Embryonic facial prominence (tissue), 1 donor: ENCODE data around the gene PCDH9.

Experiments used
- DNase-seq: peaks from one replicate; pipeline ENCODE4 v3.0.0-alpha.2; 2016; ENCODE audit errors: extremely low spot score

The PCDH9 gene

GRCh38 chr13:66530158-66530557 lies 700.0 kb downstream of the PCDH9 start:
- DNase-seq: no peak

DNA sequence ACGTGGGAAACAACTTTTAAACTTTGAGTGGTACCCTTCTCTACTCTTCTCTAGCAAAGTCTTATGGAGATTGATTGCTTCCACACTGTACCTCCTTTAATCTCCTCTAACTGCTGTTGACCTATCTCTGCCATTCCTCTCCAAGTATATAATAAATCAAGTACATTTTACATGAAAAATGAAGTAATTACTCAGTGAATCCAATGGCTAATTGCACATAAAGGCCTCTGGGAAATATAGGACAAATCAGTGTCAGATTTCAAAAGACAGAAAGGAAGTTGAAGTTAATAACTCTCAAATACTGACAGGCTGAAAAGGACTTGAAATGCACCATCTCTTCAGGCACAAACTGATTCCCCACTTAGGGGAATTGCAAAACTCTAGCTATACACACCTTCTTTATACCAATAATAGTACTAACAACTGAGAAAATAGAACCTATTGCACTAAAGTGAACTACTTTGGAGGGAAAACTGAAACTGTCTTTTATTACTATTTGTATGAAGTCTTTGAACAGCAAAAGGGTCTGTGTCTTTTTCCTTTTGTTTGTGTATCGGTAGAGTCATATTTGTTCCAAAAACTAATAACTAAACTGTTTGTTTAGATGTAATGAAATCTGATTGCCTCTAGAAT lies 701.1 kb downstream of the PCDH9 start:
- DNase-seq: no peak

- DNase-seq: no peak
These were observed 702.0 kb downstream of the PCDH9 start for GRCh38 chr13:66528180-66528579.

GRCh38 chr13:66520511-66521355 lies 709.4 kb downstream of the PCDH9 start:
- DNase-seq: no peak

- no peak for DNase-seq
These were observed 710.9 kb downstream of the PCDH9 start for GRCh38 chr13:66519259-66519658.

- DNase-seq: no peak
These were observed 712.1 kb downstream of the PCDH9 start for GRCh38 chr13:66518068-66518467.

GRCh38 chr13:66513728-66514127 lies 716.4 kb downstream of the PCDH9 start:
- no peak for DNase-seq

DNA sequence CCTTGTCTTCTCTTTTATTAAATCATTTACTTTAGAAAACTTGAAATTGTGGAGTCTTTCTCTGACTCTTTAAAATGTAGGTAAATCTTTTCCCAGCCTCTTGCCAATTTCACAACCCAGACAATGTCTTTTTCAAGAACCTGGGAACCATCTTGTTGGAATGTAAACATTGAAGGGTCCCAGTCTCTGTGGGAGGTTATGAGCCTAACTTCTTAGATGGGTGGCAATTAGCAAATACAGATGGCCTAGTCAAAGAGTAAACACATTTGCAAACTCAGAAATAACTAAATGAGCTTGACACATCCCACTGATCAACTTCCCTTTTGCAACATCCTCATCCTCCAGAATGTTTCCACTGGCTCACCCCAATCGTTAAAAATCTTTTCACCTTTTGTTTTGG lies 721.0 kb downstream of the PCDH9 start:
- DNase-seq: no peak

DNA sequence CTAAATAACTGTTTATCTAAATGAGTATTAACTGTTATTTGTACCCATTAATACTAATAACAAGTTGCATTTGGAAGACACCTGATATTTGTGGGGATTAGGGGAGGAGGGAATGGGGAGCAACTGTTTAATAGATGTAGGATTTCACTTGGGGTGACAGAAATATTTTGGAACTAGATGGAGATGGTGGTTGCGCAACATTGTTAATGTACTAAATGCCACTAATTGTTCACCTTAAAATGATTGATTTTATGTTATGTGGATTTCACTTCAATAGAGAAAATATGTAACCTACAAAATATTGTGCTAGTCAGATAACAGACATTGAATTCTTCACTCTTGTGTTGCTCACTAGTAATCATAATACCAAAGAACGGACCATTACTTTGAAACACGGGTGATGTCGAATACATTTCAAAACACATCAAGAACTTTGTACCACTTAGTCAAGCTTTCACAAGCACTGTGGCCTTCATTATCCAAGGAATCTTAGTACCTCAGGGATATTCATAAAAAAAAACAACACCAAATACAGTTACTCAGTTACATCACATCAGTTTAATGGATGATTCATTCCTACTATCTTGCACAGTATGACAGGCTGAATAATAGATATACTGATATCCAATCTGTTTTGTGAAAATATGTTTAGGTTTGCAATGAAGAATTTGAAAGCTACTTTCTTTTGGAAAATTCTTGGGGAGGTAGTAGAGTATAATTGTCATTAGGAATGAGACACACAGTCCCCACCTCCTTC lies 721.8 kb downstream of the PCDH9 start:
- no peak for DNase-seq

GRCh38 chr13:66506979-66507378 lies 723.2 kb downstream of the PCDH9 start:
- DNase-seq: no peak

DNA sequence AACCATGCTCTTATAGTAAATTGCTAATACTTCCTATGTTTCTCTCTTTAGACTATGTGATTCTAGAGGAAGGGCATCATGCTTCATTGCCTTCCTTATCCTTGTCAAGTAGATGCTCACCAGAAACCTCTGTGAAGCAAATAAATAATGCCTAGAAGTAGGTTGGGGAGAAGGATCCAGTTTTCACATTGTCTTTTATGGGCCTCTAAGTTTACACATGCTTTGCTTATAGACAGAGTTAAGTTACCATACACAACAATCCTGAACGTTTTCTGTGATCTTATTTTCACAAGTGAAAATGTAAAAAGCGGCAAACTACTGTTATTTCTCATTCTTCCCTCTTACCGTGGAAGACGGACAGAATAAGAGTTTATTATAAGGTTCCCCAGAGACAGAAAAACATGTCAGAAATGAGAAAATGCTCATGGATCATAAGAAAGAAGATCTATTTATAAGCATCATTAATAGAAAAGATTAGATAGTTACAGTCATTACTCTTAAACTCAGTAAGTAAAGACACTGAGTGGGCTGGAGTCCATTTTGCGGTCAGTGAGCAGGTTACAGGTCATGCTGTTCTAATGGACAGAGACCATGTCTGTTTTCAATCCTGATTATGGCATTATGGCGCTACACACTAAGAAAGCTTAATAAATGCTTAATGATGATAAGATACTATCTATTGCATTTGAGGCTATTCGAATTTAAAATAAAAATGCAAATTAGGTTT lies 723.9 kb downstream of the PCDH9 start:
- DNase-seq: no peak

DNA sequence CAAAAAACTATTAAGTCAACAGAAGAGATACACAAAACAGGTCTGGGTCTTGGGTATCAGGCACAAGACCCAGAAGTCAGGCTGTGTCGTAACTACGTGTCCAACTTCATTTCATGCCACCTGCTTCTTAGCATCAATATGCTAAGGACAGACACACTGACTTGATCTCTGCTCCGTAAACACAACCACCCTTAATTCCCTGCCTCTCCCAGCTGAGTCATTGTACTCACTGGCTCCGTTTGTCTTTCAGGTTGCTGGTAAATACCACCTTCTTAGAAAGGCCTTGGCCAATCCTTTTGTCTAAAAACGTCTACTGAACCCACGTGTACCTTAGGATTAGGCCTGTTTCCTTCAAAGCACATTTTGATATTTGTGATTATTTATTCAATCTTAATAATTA lies 726.2 kb downstream of the PCDH9 start:
- no peak for DNase-seq

DNA sequence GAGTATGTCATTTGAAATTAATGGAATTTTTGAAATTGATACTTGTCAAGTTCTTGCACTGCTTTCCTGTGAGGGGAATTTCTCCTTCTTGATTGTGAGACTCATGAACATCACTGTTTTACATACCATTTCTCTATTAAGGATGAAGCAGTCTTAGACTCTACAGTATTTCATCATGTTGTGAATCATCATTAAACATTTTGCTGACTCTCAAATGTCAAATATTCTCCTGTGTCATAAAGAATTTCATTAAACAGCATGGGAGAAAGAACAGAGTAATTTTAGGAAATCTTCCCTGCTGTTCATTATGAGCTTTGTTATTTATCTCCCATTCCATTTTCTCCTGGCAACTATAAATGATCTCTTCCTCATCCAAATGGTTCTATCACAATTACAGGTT lies 729.0 kb downstream of the PCDH9 start:
- DNase-seq: no peak

- no peak for DNase-seq
These were observed 737.7 kb downstream of the PCDH9 start for GRCh38 chr13:66492479-66492878.

DNA sequence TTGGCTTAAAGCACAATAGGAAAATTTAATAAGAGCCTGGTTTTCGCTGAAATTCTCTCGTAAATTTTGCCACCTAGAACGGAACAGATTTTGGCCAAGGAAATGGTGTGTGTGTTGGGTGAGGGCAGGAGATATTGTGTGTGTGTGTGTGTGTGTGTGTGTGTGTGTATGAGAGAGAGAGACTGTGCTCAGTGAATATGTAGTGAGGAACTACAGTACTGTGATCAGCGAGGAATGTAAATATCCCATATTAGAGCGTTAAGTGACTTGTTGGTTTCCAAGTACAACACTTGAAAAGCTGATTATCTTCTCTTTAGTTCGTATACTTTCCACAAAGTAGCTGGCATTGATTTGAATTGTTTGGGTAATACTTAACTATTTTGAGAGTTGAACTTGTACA lies 738.9 kb downstream of the PCDH9 start:
- DNase-seq: no peak

DNA sequence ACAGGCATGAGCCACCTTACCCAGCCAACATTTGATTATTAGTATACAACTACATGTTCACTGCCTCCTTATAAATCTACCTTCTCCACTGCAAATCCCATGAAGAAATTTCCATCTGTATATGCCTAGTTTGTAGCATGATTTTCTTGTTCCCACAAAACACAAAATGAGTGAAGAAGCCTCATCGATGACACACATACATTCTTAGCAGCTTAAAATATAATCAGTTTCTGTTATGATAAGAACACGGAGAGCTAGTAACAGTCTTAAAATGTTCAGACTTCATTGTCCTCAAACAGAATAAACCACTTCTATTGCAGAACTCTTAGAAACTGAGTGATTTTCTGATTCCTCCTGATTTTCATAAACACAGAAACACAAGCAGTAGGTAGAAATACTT lies 740.5 kb downstream of the PCDH9 start:
- no peak for DNase-seq

DNA sequence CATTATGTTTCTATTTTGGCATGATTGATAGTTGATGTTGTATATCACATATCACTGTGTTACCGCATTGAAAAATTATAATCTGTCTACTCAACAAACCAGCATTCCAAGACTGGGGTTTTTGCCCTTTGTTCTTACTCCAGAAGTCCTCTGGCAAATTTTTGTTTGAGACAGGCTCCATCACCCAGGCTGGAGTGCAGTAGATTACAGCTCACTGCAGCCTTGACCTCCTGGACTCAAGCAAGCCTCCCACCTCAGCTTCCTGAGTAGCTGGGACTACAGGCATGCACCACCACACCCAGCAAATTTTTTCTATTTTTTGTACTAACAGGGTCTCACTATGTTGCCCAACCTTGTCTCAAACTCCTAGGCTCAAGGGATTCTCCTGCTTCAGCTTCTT lies 741.0 kb downstream of the PCDH9 start:
- no peak for DNase-seq

DNA sequence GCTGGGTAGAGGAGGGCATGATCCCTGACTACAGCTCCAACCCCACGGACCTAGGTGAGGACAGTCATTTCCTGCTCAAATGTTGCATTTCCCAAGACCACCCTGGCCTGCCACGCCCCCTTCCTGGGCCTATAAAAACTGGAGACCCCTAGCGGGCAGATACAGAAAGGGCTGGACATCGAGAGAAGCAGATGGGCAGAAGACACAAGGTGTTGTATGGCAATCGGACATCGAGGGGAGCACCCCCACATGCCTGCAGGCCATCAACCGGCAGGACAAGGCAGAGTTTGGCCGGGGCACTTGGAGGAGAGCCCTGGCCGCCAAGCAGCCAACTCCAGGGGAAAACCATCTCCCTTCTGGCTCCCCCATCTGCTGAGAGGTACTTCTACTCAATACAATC lies 746.4 kb downstream of the PCDH9 start:
- DNase-seq: no peak

- DNase-seq: no peak
These were observed 747.3 kb downstream of the PCDH9 start for GRCh38 chr13:66482836-66483235.

DNA sequence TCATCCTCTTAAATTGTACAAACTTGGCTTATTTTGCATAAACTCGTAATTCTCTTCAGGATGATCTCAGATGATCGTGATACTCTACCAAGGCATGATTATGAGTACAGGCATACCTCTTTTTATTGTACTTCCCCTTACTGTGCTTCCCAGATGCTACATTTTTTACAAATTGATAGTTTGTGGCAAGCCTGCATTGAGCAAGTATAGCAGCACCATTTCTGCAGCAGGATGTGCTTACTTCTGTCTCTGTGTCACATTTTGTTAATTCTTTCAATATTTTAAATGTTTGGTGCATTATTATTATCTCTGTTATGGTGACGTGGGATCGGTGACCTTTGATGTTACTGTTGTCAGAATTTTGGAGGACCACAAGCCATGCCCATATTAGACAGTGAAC lies 752.3 kb downstream of the PCDH9 start:
- DNase-seq: no peak

GRCh38 chr13:66475061-66475460 lies 755.1 kb downstream of the PCDH9 start:
- no peak for DNase-seq

DNA sequence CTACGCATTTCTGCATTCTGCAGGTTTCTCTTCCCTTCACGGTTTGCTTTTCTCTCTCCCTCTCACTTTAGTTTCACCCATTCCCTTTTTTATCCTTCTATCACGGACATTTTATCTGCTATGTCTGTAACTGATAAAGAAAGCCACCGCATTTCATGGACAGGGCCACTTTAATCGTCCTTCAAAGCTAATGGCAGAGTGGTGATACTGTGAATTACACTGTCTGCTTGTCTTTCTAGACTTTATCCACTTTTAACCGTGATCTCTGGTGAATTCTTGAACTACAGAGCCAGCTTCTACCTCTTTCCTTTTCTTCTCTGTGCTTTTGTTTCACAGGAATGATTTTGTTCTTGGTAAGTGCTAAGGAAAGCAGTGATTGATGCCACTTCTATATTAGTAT lies 760.4 kb downstream of the PCDH9 start:
- no peak for DNase-seq
